Measurements from ENCODE around the gene CUX1. TPM values are rescaled to one million over a fixed set of nuclear protein-coding genes. Genes with fewer than 3 reads are reported as not detected.

Gene CUX1
- total and polyA plus RNA-seq, 2 donors (not counting 1 experiment from before 2014, with no cell fraction given), result 22.7 to 38.1 TPM

GRCh38 chr7:102303669-102304422 is 486.4 kb downstream of the CUX1 start:
- Histone ChIP-seq H3K36me3 (ENCODE audit: control insufficient read depth, insufficient read depth, low read length) (no peaks in the 10 kb centered on the region), H3K9me3 (ENCODE audit: control insufficient read depth, insufficient read depth, low read depth, low read length) (no peaks in the 10 kb centered on the region), H3K27ac (ENCODE audit: insufficient read depth, low read length) (no peak overlapping the region), H3K4me2 (ENCODE audit: extremely low read depth, insufficient read depth, low read length) (no peak overlapping the region), H3K4me1 (ENCODE audit: control insufficient read depth, extremely low read depth, insufficient read depth, low read length) (peaks cover 3% of the 10 kb centered on the region), H2AFZ (ENCODE audit: low read length) (no peak overlapping the region), H3K9ac (ENCODE audit: insufficient read depth, low read length) (no peak overlapping the region), H3K4me3 (replicated peaks in 1 of 4; ENCODE audit: control extremely low read depth in 1 of 4, insufficient read depth in 1 of 4, low read depth in 3 of 4, low read length in 4 of 4) (no peak overlapping the region), H3K27me3 (ENCODE audit: control insufficient read depth, insufficient read depth, low read length) (no peaks in the 10 kb centered on the region), H4K20me1 (ENCODE audit: control insufficient read depth, extremely low read depth, insufficient read depth, low read length) (no peaks in the 10 kb centered on the region), H3K79me2 (ENCODE audit: control insufficient read depth, insufficient read depth, low read length) (no peaks in the 10 kb centered on the region)
- DNase-seq (ENCODE audit: low read depth in 2 of 2), result no peak
- TF ChIP-seq EZH2 (IDR thresholded peaks at IDR 0.05; ENCODE audit: low read length, missing control alignments) (no peak), CTCF (conservative IDR thresholded peaks at IDR 0.05 in 1 of 2, IDR thresholded peaks at IDR 0.05 in 1 of 2; ENCODE audit: low read depth in 1 of 2, low read length in 2 of 2) (no peak)

GRCh38 chr7:102304668-102305067 is 487.2 kb downstream of the CUX1 start:
- no peaks in the 10 kb centered on the region for H3K9me3 ChIP-seq (ENCODE audit: control insufficient read depth, insufficient read depth, low read depth, low read length)
- H3K36me3 ChIP-seq (ENCODE audit: control insufficient read depth, insufficient read depth, low read length), result no peaks in the 10 kb centered on the region
- H3K27me3 ChIP-seq (ENCODE audit: control insufficient read depth, insufficient read depth, low read length), result no peaks in the 10 kb centered on the region
- H3K4me2 ChIP-seq (ENCODE audit: extremely low read depth, insufficient read depth, low read length), result no peak overlapping the region
- no peak for DNase-seq (ENCODE audit: low read depth in 2 of 2)
- no peak overlapping the region for H2AFZ ChIP-seq (ENCODE audit: low read length)
- no peak overlapping the region for H3K4me3 ChIP-seq (replicated peaks in 1 of 4; ENCODE audit: control extremely low read depth in 1 of 4, insufficient read depth in 1 of 4, low read depth in 3 of 4, low read length in 4 of 4)
- no peaks in the 10 kb centered on the region for H3K79me2 ChIP-seq (ENCODE audit: control insufficient read depth, insufficient read depth, low read length)
- H3K27ac ChIP-seq (ENCODE audit: insufficient read depth, low read length), result no peak overlapping the region
- no peak for TF ChIP-seq EZH2 (IDR thresholded peaks at IDR 0.05; ENCODE audit: low read length, missing control alignments)
- no peak for TF ChIP-seq CTCF (conservative IDR thresholded peaks at IDR 0.05 in 1 of 2, IDR thresholded peaks at IDR 0.05 in 1 of 2; ENCODE audit: low read depth in 1 of 2, low read length in 2 of 2)
- peaks cover 3% of the 10 kb centered on the region for H3K4me1 ChIP-seq (ENCODE audit: control insufficient read depth, extremely low read depth, insufficient read depth, low read length)
- no peak overlapping the region for H3K9ac ChIP-seq (ENCODE audit: insufficient read depth, low read length)
- H4K20me1 ChIP-seq (ENCODE audit: control insufficient read depth, extremely low read depth, insufficient read depth, low read length), result no peaks in the 10 kb centered on the region

- Histone ChIP-seq H4K20me1 (ENCODE audit: control insufficient read depth, extremely low read depth, insufficient read depth, low read length) (no peaks in the 10 kb centered on the region), H3K4me2 (ENCODE audit: extremely low read depth, insufficient read depth, low read length) (no peak overlapping the region), H3K9me3 (ENCODE audit: control insufficient read depth, insufficient read depth, low read depth, low read length) (no peaks in the 10 kb centered on the region), H3K9ac (ENCODE audit: insufficient read depth, low read length) (no peak overlapping the region), H3K4me1 (ENCODE audit: control insufficient read depth, extremely low read depth, insufficient read depth, low read length) (peaks cover 3% of the 10 kb centered on the region), H3K27me3 (ENCODE audit: control insufficient read depth, insufficient read depth, low read length) (no peaks in the 10 kb centered on the region), H3K79me2 (ENCODE audit: control insufficient read depth, insufficient read depth, low read length) (no peaks in the 10 kb centered on the region), H3K36me3 (ENCODE audit: control insufficient read depth, insufficient read depth, low read length) (no peaks in the 10 kb centered on the region), H2AFZ (ENCODE audit: low read length) (no peak overlapping the region), H3K4me3 (replicated peaks in 1 of 4; ENCODE audit: control extremely low read depth in 1 of 4, insufficient read depth in 1 of 4, low read depth in 3 of 4, low read length in 4 of 4) (no peak overlapping the region), H3K27ac (ENCODE audit: insufficient read depth, low read length) (no peak overlapping the region)
- no peak for DNase-seq (ENCODE audit: low read depth in 2 of 2)
- TF ChIP-seq EZH2 (IDR thresholded peaks at IDR 0.05; ENCODE audit: low read length, missing control alignments) (no peak), CTCF (conservative IDR thresholded peaks at IDR 0.05 in 1 of 2, IDR thresholded peaks at IDR 0.05 in 1 of 2; ENCODE audit: low read depth in 1 of 2, low read length in 2 of 2) (no peak)
These were observed 488.2 kb downstream of the CUX1 start for GRCh38 chr7:102305414-102306268.

All from fibroblast of lung (primary cell).